HEK293 (cell line): Measurements from ENCODE around the gene IGSF9B.

Source experiments
- CTCF ChIA-PET: fragments of 350-600 bp; formaldehyde crosslinking; extraction: SDS; loops from one replicate; lab custom pipeline; 2021; ENCODE audit warnings: antibody characterized with exemption; lab: Yijun Ruan, JAX
- POLR2A ChIA-PET: fragments of 300-600 bp; formaldehyde crosslinking; extraction: SDS; loops from one replicate; lab custom pipeline; 2020; ENCODE audit warnings: antibody characterized with exemption, inconsistent platforms; lab: Yijun Ruan, JAX
- H3K27ac ChIP-seq: fragments of 200-500 bp; sonication (Bioruptor generic); 2 replicates; pipeline ENCODE4 v1.5.1; 2014; ENCODE audit warnings: low read depth, low read length, control low read depth, inconsistent platforms; ENCODE audit errors: extremely low read depth
- H3K36me3 ChIP-seq, 2 experiments: fragments of 200-500 bp in 1 of 2; sonication (Bioruptor generic) in 1 of 2; 1 replicate in 1 of 2; 2 replicates in 1 of 2; pipeline ENCODE4 v1.5.1; 2014 to 2017; ENCODE audit warnings: inconsistent platforms in 2 of 2, low read length in 2 of 2; ENCODE audit not compliant: control insufficient read depth in 2 of 2, insufficient read depth in 1 of 2
- H3K4me1 ChIP-seq: fragments of 200-500 bp; sonication (Bioruptor generic); 2 replicates; pipeline ENCODE4 v1.5.1; 2014; ENCODE audit warnings: mild to moderate bottlenecking, low read length, inconsistent platforms; ENCODE audit not compliant: control insufficient read depth, insufficient read depth
- H3K4me3 ChIP-seq: 2 replicates; pipeline ENCODE4 v1.5.1; 2011; ENCODE audit warnings: low read depth, mild to moderate bottlenecking, control low read depth, low read length, moderate library complexity
- H3K9me3 ChIP-seq: fragments of 200-500 bp; sonication (Bioruptor generic); 2 replicates; pipeline ENCODE4 v1.5.1; 2014; ENCODE audit warnings: low read depth, low read length, inconsistent platforms; ENCODE audit not compliant: control insufficient read depth, insufficient read depth
- FEZF1 ChIP-seq: fragments of 450-650 bp; formaldehyde crosslinking; IDR thresholded peaks from 2 replicates; pipeline ENCODE4 v1.5.1; 2016; ENCODE audit warnings: missing biosample characterization, missing genetic modification characterization
- HOXA7 ChIP-seq: sonication (generic); formaldehyde crosslinking; IDR thresholded peaks from 2 replicates; pipeline ENCODE4 v1.8.1; 2022; ENCODE audit warnings: missing genetic modification reagents, borderline replicate concordance
- KLF8 ChIP-seq: fragments of 450-650 bp; formaldehyde crosslinking; IDR thresholded peaks from 2 replicates; pipeline ENCODE4 v1.5.1; 2016; ENCODE audit warnings: missing biosample characterization, missing genetic modification characterization
- OSR2 ChIP-seq: fragments of 450-650 bp; formaldehyde crosslinking; IDR thresholded peaks from 2 replicates; pipeline ENCODE4 v1.5.1; 2016; ENCODE audit warnings: missing biosample characterization, missing genetic modification characterization
- SCRT1 ChIP-seq: fragments of 450-650 bp; formaldehyde crosslinking; IDR thresholded peaks from 2 replicates; pipeline ENCODE4 v1.5.1; 2016; ENCODE audit warnings: missing biosample characterization, missing genetic modification characterization, borderline replicate concordance
- SCRT2 ChIP-seq: fragments of 450-650 bp; formaldehyde crosslinking; IDR thresholded peaks from 2 replicates; pipeline ENCODE4 v1.5.1; 2016; ENCODE audit warnings: missing biosample characterization, missing genetic modification characterization
- SP3 ChIP-seq: fragments of 450-650 bp; formaldehyde crosslinking; IDR thresholded peaks from 2 replicates; pipeline ENCODE4 v1.5.1; 2016; ENCODE audit warnings: missing biosample characterization, missing genetic modification characterization
- ZBTB7A ChIP-seq: fragments of 450-650 bp; formaldehyde crosslinking; IDR thresholded peaks from 2 replicates; pipeline ENCODE4 v1.5.1; 2016; ENCODE audit warnings: low read depth, missing biosample characterization, missing genetic modification characterization
- ZFP3 ChIP-seq: fragments of 450-650 bp; formaldehyde crosslinking; IDR thresholded peaks from 2 replicates; pipeline ENCODE4 v1.5.1; 2016; ENCODE audit warnings: low read depth, missing biosample characterization, missing genetic modification characterization
- ZNF202 ChIP-seq: fragments of 450-650 bp; formaldehyde crosslinking; IDR thresholded peaks from 2 replicates; pipeline ENCODE4 v1.5.1; 2016; ENCODE audit warnings: missing biosample characterization, missing genetic modification characterization, borderline replicate concordance
- ZNF248 ChIP-seq: fragments of 450-650 bp; formaldehyde crosslinking; IDR thresholded peaks from 2 replicates; pipeline ENCODE4 v1.5.1; 2017; ENCODE audit warnings: missing biosample characterization, missing genetic modification characterization
- ZNF266 ChIP-seq: fragments of 450-650 bp; formaldehyde crosslinking; IDR thresholded peaks from 2 replicates; pipeline ENCODE4 v1.5.1; 2016; ENCODE audit warnings: missing biosample characterization, missing genetic modification characterization, low read depth
- ZNF302 ChIP-seq: fragments of 450-650 bp; formaldehyde crosslinking; IDR thresholded peaks from 2 replicates; pipeline ENCODE4 v1.5.1; 2016; ENCODE audit warnings: missing biosample characterization, missing genetic modification characterization, low read depth
- ZNF394 ChIP-seq: fragments of 450-650 bp; formaldehyde crosslinking; IDR thresholded peaks from 2 replicates; pipeline ENCODE4 v1.5.1; 2016; ENCODE audit warnings: missing biosample characterization, missing genetic modification characterization, mild to moderate bottlenecking, moderate library complexity, borderline replicate concordance
- ZNF423 ChIP-seq: fragments of 450-650 bp; formaldehyde crosslinking; IDR thresholded peaks from 2 replicates; pipeline ENCODE4 v1.5.1; 2016; ENCODE audit warnings: missing biosample characterization, missing genetic modification characterization
- ZNF530 ChIP-seq: fragments of 450-650 bp; formaldehyde crosslinking; IDR thresholded peaks from 2 replicates; pipeline ENCODE4 v1.5.1; 2016; ENCODE audit warnings: low read depth, missing biosample characterization, missing genetic modification characterization
- ZNF610 ChIP-seq: fragments of 450-650 bp; formaldehyde crosslinking; IDR thresholded peaks from 2 replicates; pipeline ENCODE4 v1.5.1; 2016; ENCODE audit warnings: missing biosample characterization, missing genetic modification characterization, borderline replicate concordance
- ZNF677 ChIP-seq: fragments of 450-650 bp; IDR thresholded peaks from 2 replicates; pipeline ENCODE4 v1.5.0; 2018; ENCODE audit warnings: missing biosample characterization, mild to moderate bottlenecking, missing genetic modification characterization, moderate library complexity
- ZNF76 ChIP-seq: fragments of 450-650 bp; formaldehyde crosslinking; IDR thresholded peaks from 2 replicates; pipeline ENCODE4; 2016; ENCODE audit warnings: low read depth, missing biosample characterization, missing genetic modification characterization, borderline replicate concordance
- TF ChIP-seq, protein P1 (sequence below): fragments of 450-650 bp; formaldehyde crosslinking; conservative IDR thresholded peaks from 2 replicates; pipeline ENCODE4 v1.5.1; 2016; ENCODE audit warnings: low read depth, missing biosample characterization, missing genetic modification characterization
- TF ChIP-seq, protein P2 (sequence below): fragments of 450-650 bp; formaldehyde crosslinking; IDR thresholded peaks from 2 replicates; pipeline ENCODE4 v1.5.1; 2016; ENCODE audit warnings: missing biosample characterization, missing genetic modification characterization

Gene IGSF9B

GRCh38 chr11:133978794-133979193, 22.0 kb upstream of the IGSF9B start:
- TF ChIP-seq ZNF248: no peak
- no peak for TF ChIP-seq OSR2 (tag by site-specific recombination)
- no peak for TF ChIP-seq SCRT2 (tag by site-specific recombination)
- no peak for TF ChIP-seq FEZF1 (tag by site-specific recombination)
- no peak for TF ChIP-seq ZNF76 (tag by site-specific recombination)
- no peak for TF ChIP-seq ZNF302 (tag by site-specific recombination)
- TF ChIP-seq HOXA7 (CRISPR knock-in tag): no peak
- no peak for TF ChIP-seq ZNF610 (tag by site-specific recombination)
- TF ChIP-seq KLF8 (tag by site-specific recombination): no peak
- TF ChIP-seq, protein P1, sequence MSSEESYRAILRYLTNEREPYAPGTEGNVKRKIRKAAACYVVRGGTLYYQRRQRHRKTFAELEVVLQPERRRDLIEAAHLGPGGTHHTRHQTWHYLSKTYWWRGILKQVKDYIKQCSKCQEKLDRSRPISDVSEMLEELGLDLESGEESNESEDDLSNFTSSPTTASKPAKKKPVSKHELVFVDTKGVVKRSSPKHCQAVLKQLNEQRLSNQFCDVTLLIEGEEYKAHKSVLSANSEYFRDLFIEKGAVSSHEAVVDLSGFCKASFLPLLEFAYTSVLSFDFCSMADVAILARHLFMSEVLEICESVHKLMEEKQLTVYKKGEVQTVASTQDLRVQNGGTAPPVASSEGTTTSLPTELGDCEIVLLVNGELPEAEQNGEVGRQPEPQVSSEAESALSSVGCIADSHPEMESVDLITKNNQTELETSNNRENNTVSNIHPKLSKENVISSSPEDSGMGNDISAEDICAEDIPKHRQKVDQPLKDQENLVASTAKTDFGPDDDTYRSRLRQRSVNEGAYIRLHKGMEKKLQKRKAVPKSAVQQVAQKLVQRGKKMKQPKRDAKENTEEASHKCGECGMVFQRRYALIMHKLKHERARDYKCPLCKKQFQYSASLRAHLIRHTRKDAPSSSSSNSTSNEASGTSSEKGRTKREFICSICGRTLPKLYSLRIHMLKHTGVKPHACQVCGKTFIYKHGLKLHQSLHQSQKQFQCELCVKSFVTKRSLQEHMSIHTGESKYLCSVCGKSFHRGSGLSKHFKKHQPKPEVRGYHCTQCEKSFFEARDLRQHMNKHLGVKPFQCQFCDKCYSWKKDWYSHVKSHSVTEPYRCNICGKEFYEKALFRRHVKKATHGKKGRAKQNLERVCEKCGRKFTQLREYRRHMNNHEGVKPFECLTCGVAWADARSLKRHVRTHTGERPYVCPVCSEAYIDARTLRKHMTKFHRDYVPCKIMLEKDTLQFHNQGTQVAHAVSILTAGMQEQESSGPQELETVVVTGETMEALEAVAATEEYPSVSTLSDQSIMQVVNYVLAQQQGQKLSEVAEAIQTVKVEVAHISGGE (tag by site-specific recombination): no peak
- TF ChIP-seq ZBTB7A (tag by site-specific recombination): no peak
- TF ChIP-seq SCRT1 (tag by site-specific recombination): no peak
- no peak for TF ChIP-seq ZNF530 (tag by site-specific recombination)
- TF ChIP-seq ZNF202 (tag by site-specific recombination): no peak
- H3K27ac ChIP-seq: no peak overlapping the region
- no peaks in the 10 kb centered on the region for H3K4me1 ChIP-seq
- POLR2A ChIA-PET: no interaction called here
- H3K9me3 ChIP-seq: no peaks in the 10 kb centered on the region
- H3K4me3 ChIP-seq: no peak overlapping the region
- H3K36me3 ChIP-seq: no peaks in the 10 kb centered on the region
- CTCF ChIA-PET: no interaction called here

DNA sequence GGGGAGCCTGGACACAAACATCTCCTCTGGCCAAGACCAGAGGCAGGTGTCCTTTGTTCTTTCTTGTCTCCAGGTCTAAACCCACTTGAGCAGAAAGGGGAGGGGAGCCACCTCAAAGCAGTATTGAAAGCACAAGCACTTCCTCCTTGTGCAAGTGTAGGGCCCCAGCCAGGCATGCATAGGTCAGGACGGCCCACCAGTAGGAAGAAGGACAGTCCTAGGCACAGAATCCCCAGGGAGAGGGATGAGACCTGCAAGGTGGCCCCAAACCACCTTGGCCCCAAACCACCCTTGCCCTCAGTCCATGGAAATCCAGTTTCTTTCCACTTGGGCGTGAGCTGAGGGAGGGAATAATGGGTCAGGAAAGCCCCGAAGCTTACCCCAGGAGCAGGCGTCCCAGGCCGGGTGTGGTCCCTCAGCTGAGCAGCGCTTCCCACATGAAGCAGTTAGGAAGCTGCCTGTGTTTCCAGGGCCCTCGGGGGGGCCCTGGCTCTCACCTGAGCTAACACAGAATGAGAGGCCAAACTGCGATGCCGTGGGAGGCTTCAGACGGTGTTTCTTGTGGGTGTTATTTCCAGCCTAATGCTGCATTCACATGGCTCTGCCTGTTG, 20.4 kb upstream of the IGSF9B start:
- ChIA-PET CTCF (no interaction called here), POLR2A (no interaction called here)
- H3K4me3 ChIP-seq: no peak overlapping the region
- H3K9me3 ChIP-seq: no peaks in the 10 kb centered on the region
- H3K27ac ChIP-seq: no peak overlapping the region
- H3K4me1 ChIP-seq: no peaks in the 10 kb centered on the region
- TF ChIP-seq, protein P2, sequence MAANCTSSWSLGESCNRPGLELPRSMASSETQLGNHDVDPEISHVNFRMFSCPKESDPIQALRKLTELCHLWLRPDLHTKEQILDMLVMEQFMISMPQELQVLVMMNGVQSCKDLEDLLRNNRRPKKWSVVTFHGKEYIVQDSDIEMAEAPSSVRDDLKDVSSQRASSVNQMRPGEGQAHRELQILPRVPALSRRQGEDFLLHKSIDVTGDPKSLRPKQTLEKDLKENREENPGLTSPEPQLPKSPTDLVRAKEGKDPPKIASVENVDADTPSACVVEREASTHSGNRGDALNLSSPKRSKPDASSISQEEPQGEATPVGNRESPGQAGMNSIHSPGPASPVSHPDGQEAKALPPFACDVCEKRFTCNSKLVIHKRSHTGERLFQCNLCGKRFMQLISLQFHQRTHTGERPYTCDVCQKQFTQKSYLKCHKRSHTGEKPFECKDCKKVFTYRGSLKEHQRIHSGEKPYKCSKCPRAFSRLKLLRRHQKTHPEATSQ (tag by site-specific recombination): no peak
- no peak for TF ChIP-seq SP3 (tag by site-specific recombination)
- TF ChIP-seq ZNF266 (tag by site-specific recombination): no peak
- no peak for TF ChIP-seq ZNF423 (tag by site-specific recombination)
- no peak for TF ChIP-seq ZNF394
- TF ChIP-seq, protein P1 (tag by site-specific recombination): no peak
- TF ChIP-seq ZNF677: no peak
- TF ChIP-seq HOXA7 (CRISPR knock-in tag): no peak
- no peak for TF ChIP-seq ZFP3 (tag by site-specific recombination)
- TF ChIP-seq FEZF1 (tag by site-specific recombination): no peak
- no peaks in the 10 kb centered on the region for H3K36me3 ChIP-seq
